ENCODE measurements around the gene GPC3.
"Not testable (repeated sequence)": the region's sequence is repeated elsewhere in the genome, so short reads cannot be mapped to it uniquely, and the experiment has no call there.

Gene GPC3

GRCh38 chrX:133638285-133638684 lies 347.1 kb downstream of the GPC3 start:
- no peak for DNase-seq

GRCh38 chrX:133637765-133638164 lies 347.6 kb downstream of the GPC3 start:
- no peak for DNase-seq

- no peak for DNase-seq
Measured at GRCh38 chrX:133636009-133636408, 349.4 kb downstream of the GPC3 start.

- DNase-seq, result no peak
Measured at GRCh38 chrX:133634416-133634815, 351.0 kb downstream of the GPC3 start.

- no peak for DNase-seq
Measured at GRCh38 chrX:133633950-133634349, 351.4 kb downstream of the GPC3 start.

- no peak for DNase-seq
Measured at GRCh38 chrX:133633162-133633561, 352.2 kb downstream of the GPC3 start.

GRCh38 chrX:133630362-133630761 lies 355.0 kb downstream of the GPC3 start:
- no peak for DNase-seq

GRCh38 chrX:133627673-133628072 lies 357.7 kb downstream of the GPC3 start:
- no peak for DNase-seq

GRCh38 chrX:133621384-133621783 lies 364.0 kb downstream of the GPC3 start:
- not testable (repeated sequence) for DNase-seq

- no peak for DNase-seq
Measured at GRCh38 chrX:133611676-133612075, 373.7 kb downstream of the GPC3 start.

- DNase-seq, result no peak
Measured at GRCh38 chrX:133610056-133610455, 375.3 kb downstream of the GPC3 start.

GRCh38 chrX:133609166-133609565 lies 376.2 kb downstream of the GPC3 start:
- DNase-seq, result no peak

- DNase-seq, result no peak
Measured at GRCh38 chrX:133608406-133608805, 377.0 kb downstream of the GPC3 start.

- DNase-seq, result no peak
Measured at GRCh38 chrX:133607419-133608348, 377.7 kb downstream of the GPC3 start.

GRCh38 chrX:133606990-133607389 lies 378.4 kb downstream of the GPC3 start:
- DNase-seq, result no peak

- no peak for DNase-seq
Measured at GRCh38 chrX:133604801-133605200, 380.6 kb downstream of the GPC3 start.

- DNase-seq, result no peak
Measured at GRCh38 chrX:133602881-133603280, 382.5 kb downstream of the GPC3 start.

- no peak for DNase-seq
Measured at GRCh38 chrX:133601116-133601515, 384.3 kb downstream of the GPC3 start.

GRCh38 chrX:133600536-133600935 lies 384.9 kb downstream of the GPC3 start:
- no peak for DNase-seq

- no peak for DNase-seq
Measured at GRCh38 chrX:133598601-133599335, 386.6 kb downstream of the GPC3 start.

- no peak for DNase-seq
Measured at GRCh38 chrX:133594156-133594555, 391.2 kb downstream of the GPC3 start.

- DNase-seq, result no peak
Measured at GRCh38 chrX:133593531-133593930, 391.9 kb downstream of the GPC3 start.

- DNase-seq, result no peak
Measured at GRCh38 chrX:133590703-133591505, 394.5 kb downstream of the GPC3 start.

Measured in activated CD8-positive, alpha-beta memory T cell treated with anti-CD3 and anti-CD28 coated beads, Interleukin-2, amount 50 U/mL, for 48 hours (primary cell).